Right atrium auricular region (tissue), 2 donors: ENCODE data around the gene LMO7. TPM values are rescaled to one million over a fixed set of nuclear protein-coding genes. Genes with fewer than 3 reads are reported as not detected.
A peak's percentile ranks its signal among the peaks of the same experiment; 100 is the strongest.
"Not testable (repeated sequence)": the region's sequence is repeated elsewhere in the genome, so short reads cannot be mapped to it uniquely, and the experiment has no call there.

Experiments
- DNase-seq: peaks from one replicate; pipeline ENCODE4 v3.0.0-alpha.2; 2019; ENCODE audit warnings: low spot score
- H3K27ac ChIP-seq, 2 donors: fragments of 200-600 bp; sonication (generic); 1 replicate in 1 of 2; 2 replicates in 1 of 2; pipeline ENCODE4 v1.5.1; 2016 to 2019
- H3K27me3 ChIP-seq, 2 donors: fragments of 200-600 bp; sonication (generic); one replicate each; pipeline versions ENCODE4 v1.5.1 to v1.6.0; 2017 to 2019
- H3K36me3 ChIP-seq: fragments of 200-600 bp; sonication (generic); one replicate; pipeline ENCODE4 v1.5.1; 2016
- H3K4me1 ChIP-seq, 2 donors: fragments of 200-600 bp; sonication (generic); one replicate each; pipeline versions ENCODE4 v1.5.1 to v1.6.0; 2017 to 2019
- H3K4me3 ChIP-seq, 2 donors: fragments of 200-600 bp; sonication (generic); 1 replicate in 1 of 2; 2 replicates in 1 of 2; pipeline ENCODE4 v1.5.1; 2017 to 2019; ENCODE audit warnings: mild to moderate bottlenecking in 1 of 2, moderate library complexity in 1 of 2
- H3K9me3 ChIP-seq, 2 donors: fragments of 200-600 bp; sonication (generic); one replicate each; pipeline ENCODE4 v1.5.1; 2019
- CTCF ChIP-seq, 2 donors: fragments of 200-600 bp; sonication (generic); IDR thresholded peaks; one replicate each; pipeline ENCODE4 v1.5.1; 2019; ENCODE audit warnings: antibody characterized with exemption in 2 of 2
- total RNA-seq, 2 donors: library from RNA; depleted of rRNA; stranded (reverse); fragments of >200 nt; gene quantifications; one replicate each; pipeline ENCODE4 v1.1.0, GENCODE V29; 2016

The LMO7 gene
- total RNA-seq, 2 donors from 2014 or later = 319 to 484 TPM

GRCh38 chr13:75789451-75790197 is 153.5 kb downstream of the LMO7 start:
- no peaks in the 10 kb centered on the region for H3K9me3 ChIP-seq
- no peaks in the 10 kb centered on the region for H3K36me3 ChIP-seq
- H3K27ac ChIP-seq = peak overlapping the region; percentile 40 to 83
- H3K4me1 ChIP-seq = peaks cover 0 to 38% of the 10 kb centered on the region in 2 donors
- DNase-seq = no peak
- H3K27me3 ChIP-seq = no peaks in the 10 kb centered on the region
- no peak overlapping the region for H3K4me3 ChIP-seq
- TF ChIP-seq CTCF (IDR thresholded peaks at IDR 0.05) = no peak

DNA sequence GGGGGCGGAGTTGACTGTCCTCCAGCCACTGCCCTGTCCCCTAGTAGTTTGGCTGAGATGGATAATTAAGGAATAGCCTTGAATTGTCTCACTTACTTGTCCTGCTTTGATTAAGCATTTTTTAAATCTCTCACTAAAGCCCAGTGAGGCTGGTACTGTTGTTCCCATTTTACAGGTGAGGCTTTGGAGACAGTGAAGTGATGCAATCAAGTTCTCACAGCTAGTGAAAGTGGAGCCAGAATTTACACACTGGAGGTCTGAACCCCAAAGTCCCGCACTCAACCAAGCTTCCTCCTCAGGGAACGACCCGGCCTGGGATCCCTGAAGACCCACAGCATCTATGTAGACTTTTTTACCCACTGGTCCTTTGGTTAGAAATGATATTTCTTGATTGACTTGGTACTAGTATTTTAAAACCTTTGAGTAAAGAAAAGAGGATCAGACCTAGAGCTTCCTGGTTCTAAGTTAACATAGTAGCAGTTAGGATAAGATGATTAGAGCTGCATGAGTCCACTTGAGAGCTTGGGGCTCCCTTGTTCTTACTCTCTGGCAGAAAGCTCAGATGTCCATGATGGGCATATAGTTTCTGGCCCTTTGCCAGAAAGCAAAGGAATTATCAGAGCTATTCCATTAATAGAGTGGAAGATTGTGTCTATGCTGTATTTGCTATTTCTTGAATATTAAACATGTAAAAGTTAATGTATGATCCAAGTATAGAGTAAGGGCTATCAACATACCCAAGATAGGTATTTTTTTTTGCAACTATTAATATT is 154.3 kb downstream of the LMO7 start:
- DNase-seq = no peak
- no peak for TF ChIP-seq CTCF (IDR thresholded peaks at IDR 0.05)
- Histone ChIP-seq H3K4me3 (no peak overlapping the region), H3K36me3 (no peaks in the 10 kb centered on the region), H3K27ac (peak overlapping the region; percentile 40 to 83), H3K4me1 (peaks cover 0 to 38% of the 10 kb centered on the region in 2 donors), H3K9me3 (no peaks in the 10 kb centered on the region), H3K27me3 (no peaks in the 10 kb centered on the region)

- Histone ChIP-seq H3K27me3 (no peaks in the 10 kb centered on the region), H3K27ac (peak overlapping the region; percentile 4 to 83), H3K4me3 (no peak overlapping the region), H3K4me1 (peaks cover 0 to 38% of the 10 kb centered on the region in 2 donors), H3K36me3 (no peaks in the 10 kb centered on the region), H3K9me3 (no peaks in the 10 kb centered on the region)
- no peak for TF ChIP-seq CTCF (IDR thresholded peaks at IDR 0.05)
- no peak for DNase-seq
Measured at GRCh38 chr13:75792526-75793187, 156.5 kb downstream of the LMO7 start.

DNA sequence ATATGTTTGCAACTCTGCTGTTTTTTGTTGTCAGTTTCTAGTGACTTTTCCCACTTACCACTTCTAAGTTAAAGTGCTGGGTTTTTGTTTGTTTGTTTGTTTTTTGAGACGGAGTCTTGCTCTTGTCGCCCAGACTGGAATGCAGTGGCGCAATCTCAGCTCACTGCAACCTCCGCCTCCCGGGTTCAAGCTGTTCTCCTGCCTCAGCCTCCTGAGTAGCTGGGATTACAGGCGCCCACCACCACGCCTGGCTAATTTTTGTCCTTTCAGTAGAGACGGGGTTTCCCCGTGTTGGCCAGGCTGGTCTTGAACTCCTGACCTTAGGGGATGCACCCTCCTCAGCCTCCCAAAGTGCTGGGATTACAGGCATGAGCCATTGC is 157.0 kb downstream of the LMO7 start:
- not testable (repeated sequence) for DNase-seq, H3K4me3 ChIP-seq, H3K36me3 ChIP-seq, H3K9me3 ChIP-seq, H3K27me3 ChIP-seq
- peaks cover 0 to 39% of the 10 kb centered on the region in 2 donors for H3K4me1 ChIP-seq
- peak overlapping the region in 1 of 2 donors; percentile 83 for H3K27ac ChIP-seq

GRCh38 chr13:75794663-75795062 is 158.5 kb downstream of the LMO7 start:
- no peak for DNase-seq

More at GRCh38 chr13:75794663-75795062, 158.5 kb downstream of the LMO7 start:
- peaks cover 0 to 32% of the 10 kb centered on the region in 2 donors for H3K4me1 ChIP-seq
- H3K27me3 ChIP-seq = no peaks in the 10 kb centered on the region
- H3K27ac ChIP-seq = no peak overlapping the region
- H3K36me3 ChIP-seq = no peaks in the 10 kb centered on the region
- no peak for TF ChIP-seq CTCF (IDR thresholded peaks at IDR 0.05)
- no peaks in the 10 kb centered on the region for H3K9me3 ChIP-seq
- no peak overlapping the region for H3K4me3 ChIP-seq
